NCI-H1092 (cell line): ENCODE data around the gene SERPINA3.

Experiments
- DNase-seq: peaks from one replicate; lab custom pipeline; 2025; lab: John Stamatoyannopoulos, UW

The SERPINA3 gene

GRCh38 chr14:94655169-94655710 lies 43.0 kb downstream of the SERPINA3 start:
- DNase-seq: no peak

- DNase-seq: no peak
Measured at GRCh38 chr14:94656043-94656442, 43.9 kb downstream of the SERPINA3 start.

- DNase-seq: no peak
Measured at GRCh38 chr14:94659256-94659655, 47.1 kb downstream of the SERPINA3 start.

- no peak for DNase-seq
Measured at GRCh38 chr14:94659901-94660300, 47.7 kb downstream of the SERPINA3 start.

- no peak for DNase-seq
Measured at GRCh38 chr14:94660306-94660946, 48.2 kb downstream of the SERPINA3 start.

- DNase-seq: no peak
Measured at GRCh38 chr14:94663538-94663937, 51.3 kb downstream of the SERPINA3 start.

GRCh38 chr14:94663965-94664704 lies 51.9 kb downstream of the SERPINA3 start:
- DNase-seq: no peak

GRCh38 chr14:94665121-94665520 lies 52.9 kb downstream of the SERPINA3 start:
- DNase-seq: no peak

GRCh38 chr14:94665544-94665943 lies 53.4 kb downstream of the SERPINA3 start:
- DNase-seq: no peak

- DNase-seq: no peak
Measured at GRCh38 chr14:94670692-94671285, 58.6 kb downstream of the SERPINA3 start.

GRCh38 chr14:94671870-94672444 lies 59.8 kb downstream of the SERPINA3 start:
- no peak for DNase-seq

GRCh38 chr14:94673071-94673470 lies 60.9 kb downstream of the SERPINA3 start:
- no peak for DNase-seq
